Anterior cingulate cortex (tissue), 58 donors: ENCODE measurements around the gene STEAP4.

ENCODE experiments used
- DNase-seq, 58 donors: peaks; one replicate each; lab custom pipeline; 2025; lab: John Stamatoyannopoulos, UW

The STEAP4 gene

GRCh38 chr7:88314061-88314491 lies 7.4 kb upstream of the STEAP4 start:
- no peak for DNase-seq

DNA sequence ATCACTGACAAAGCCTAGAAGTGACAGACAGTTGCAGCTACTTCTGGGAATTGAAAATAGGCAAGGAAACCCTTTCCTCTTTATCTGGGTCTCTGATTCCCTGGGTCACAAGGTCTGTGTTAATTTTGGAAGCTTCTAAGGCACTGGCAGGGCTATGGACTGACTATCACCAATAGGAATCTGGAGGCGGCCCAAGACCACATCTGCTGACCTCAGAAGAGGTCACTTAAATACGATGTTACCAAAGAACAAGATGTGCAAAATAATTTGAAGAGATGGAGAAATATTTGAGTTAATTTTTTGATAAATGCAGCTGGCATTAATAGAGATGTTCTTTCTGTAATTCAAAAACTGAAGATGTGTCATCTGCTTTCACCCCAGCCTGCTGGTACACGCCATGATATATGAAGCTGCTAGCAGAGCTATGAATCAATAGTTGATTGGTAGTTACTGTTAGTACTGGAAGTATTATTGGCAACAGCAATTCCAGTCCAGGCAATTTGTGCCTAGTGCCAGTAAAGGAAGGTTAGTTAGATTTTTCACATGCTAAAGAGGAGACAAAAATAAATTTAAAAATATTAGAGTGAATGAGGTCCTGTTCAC lies 5.5 kb upstream of the STEAP4 start:
- no peak for DNase-seq

DNA sequence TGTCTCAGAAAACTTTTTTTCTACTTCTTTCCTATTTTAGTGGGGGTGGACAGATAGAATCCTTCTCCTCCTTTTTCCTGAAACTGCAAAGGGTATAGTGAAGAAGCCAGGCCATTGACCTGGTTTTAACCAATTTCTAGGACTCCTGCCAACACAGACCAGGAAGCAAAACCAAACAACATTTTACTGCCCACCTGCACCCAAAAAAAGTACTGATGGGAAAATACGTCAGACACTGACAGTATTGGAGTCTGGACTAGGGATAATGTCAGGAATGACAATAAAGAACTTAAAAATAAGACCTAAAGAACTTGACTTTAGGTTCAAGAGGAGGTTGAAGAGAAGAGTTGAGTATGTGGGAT lies 5.0 kb upstream of the STEAP4 start:
- no peak for DNase-seq

DNA sequence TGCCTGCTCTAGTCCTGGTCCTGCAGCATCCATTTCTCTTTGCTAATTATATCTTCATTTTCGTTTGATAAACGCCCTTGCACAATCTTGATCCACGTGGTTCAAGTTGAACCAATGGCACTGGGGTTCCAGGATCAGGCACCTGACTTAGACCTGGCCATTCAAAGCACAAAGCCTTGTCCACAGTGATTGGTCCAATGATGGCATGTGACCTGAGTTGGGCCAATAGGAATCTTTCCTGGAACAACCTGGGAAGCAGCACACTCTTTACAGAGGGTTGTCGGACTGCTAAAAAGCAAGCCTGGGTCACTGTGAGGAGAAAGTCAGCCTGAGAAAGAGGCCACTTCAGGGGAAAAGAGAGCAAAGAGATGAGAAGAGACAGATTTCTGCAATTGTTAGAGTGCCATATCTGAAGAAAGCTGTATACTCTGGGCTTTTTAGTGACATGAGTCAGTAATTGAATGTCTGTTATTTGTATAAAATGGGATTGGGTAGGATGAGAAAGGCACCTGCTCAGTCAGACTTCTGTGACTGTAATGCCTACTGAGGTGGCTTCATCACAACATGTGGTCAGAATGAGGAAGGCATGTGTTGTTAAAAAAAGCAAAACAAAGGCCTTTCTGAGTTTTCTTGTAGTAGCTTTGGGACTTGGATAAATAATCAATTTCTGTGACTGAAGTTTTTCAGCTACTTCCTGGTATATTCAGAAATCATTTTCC lies 4.4 kb upstream of the STEAP4 start:
- no peak for DNase-seq

- no peak for DNase-seq
Measured at GRCh38 chr7:88309819-88310218, 3.1 kb upstream of the STEAP4 start.

GRCh38 chr7:88307823-88308222 lies 1.1 kb upstream of the STEAP4 start:
- DNase-seq = no peak

DNA sequence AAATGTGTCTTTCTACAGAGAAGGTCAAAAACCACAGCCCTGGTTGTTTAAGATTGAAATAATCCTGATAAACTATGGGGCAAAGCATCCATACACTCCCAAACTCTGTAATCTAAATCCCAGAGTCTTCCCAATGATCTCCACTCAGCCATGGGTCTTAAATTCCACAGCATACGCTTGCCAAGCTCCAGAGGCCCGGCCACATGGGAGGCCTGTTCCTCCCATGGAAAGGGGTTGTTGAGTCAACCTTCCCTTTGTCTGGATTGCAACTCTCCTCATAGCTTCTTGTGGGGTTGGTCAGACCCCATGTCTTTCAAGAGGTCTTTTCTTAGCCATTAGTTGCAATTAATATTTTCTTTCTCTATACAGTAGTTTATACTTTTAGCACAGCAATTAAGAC lies 718 bp upstream of the STEAP4 start:
- no peak for DNase-seq

GRCh38 chr7:88305044-88305443 lies 1.6 kb downstream of the STEAP4 start:
- DNase-seq = no peak

DNA sequence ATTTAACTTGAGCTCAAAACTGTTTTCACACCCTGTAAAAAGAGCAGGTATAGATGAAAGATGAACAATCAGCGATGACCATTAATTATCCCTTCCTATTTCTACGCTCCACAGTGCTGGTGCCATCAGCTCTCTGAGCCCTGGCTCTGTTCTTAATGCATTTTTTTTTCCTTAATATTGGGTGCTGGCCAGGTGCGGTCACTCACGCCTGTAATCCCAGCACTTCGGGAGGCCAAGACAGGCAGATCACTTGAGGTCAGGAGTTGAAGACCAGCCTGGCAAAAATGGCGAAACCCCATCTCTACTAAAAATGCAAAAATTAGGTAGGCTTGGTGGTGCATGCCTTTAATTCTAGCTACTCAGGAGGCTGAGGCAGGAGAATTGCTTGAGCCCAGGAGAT lies 4.2 kb downstream of the STEAP4 start:
- no peak for DNase-seq

- no peak for DNase-seq
Measured at GRCh38 chr7:88301924-88302323, 4.8 kb downstream of the STEAP4 start.

DNA sequence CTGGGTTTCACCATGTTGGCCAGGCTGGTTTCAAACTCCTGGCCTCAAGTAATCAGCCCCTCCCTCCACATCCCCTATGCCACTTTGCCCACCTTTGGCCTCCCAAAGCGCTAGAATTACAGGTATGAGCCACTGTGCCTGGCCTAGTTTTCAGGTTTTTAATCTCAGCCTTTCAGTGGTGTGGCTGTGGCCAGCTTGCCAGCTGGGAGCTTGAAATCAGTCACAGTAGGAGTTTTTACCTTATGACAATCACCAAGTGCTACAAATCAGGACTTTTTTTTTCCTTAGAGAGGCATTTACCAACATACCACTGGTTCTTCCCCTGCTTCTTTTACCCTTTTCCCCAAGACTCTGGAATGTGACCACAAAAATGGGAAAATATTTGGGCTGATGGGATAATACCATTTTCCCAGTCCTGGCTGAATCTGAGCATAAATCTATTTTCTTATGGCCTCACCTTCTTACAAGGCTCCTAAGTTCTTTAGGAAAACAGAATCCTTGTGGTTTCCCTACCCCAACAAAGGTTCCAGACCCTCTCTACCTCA lies 6.2 kb downstream of the STEAP4 start:
- DNase-seq = no peak

DNA sequence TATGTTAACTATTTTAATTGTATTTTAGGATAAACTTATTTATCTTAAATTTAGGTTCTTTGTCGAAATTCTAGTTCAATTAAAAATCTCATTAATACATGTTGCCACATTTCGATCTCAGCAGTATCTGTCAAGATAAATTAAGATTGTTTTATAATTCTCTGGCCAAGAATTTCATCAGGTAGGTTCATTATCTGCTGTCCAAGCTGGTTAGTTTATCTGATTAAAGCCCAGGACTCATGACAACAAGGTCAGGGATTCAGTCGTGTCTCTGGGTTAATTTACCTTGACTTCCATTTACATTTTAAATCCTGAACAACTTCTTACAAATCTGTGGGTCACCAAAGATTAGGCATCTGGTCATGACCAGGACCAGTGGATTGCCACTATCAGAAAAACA lies 7.6 kb downstream of the STEAP4 start:
- DNase-seq = no peak

DNA sequence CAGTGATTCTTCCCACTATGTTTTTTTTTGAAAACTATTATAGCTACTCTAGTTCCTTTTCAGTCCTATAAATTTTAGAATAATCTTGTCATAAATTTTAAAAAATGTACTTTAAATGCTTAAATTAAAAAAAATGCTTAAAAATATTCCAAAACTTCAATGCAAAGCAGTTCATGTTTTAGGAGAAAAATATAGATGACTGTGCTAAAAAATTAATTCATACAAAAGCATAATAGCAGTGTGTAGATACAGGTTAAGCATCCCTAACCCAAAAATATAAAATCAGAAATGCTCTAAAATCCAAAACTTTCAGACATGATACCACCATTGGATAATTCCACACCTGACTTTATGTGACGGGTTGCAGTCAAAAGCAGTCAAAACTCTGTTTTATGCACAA lies 12.8 kb downstream of the STEAP4 start:
- DNase-seq = no peak

GRCh38 chr7:88291398-88292173 lies 15.1 kb downstream of the STEAP4 start:
- no peak for DNase-seq

DNA sequence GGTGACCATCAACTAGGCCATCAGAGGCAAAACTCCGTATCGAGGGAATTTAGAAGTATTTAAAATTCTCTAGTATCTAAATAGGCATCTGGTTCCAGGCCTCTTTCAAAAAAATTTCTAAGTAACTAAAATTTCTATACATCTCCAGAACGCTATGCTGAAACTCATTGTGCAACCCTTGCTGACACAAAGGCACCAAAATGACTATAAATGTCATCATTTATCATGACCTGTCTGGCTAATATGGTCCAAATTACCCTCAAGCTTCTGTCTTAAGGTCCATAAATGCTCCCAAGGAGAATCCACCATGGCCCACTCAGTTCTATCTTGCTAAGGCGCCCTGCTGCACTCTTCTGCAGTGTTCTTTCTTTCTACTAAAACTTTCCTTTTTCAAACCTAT lies 16.2 kb downstream of the STEAP4 start:
- DNase-seq = no peak

DNA sequence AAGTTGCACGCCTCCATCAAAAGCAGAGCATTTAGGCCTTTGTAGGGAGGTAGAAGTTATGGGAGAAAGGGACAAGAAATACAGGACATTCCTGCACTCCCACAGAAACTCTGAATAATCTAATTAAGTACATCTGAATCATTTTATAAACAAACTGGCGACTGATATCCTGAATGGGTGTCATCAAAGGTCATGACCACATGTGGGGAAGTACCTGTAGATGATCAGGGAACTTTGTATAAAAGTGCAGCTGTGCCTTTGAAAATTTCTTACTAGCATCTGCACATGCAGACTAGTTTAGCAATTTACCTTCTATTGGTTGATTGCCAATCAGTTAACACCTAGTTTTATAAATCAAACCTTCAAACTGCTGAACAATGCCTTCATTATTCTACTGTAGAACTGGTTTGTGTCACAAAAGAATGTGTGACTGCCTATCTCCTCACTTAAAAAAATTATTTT lies 17.1 kb downstream of the STEAP4 start:
- DNase-seq = no peak

DNA sequence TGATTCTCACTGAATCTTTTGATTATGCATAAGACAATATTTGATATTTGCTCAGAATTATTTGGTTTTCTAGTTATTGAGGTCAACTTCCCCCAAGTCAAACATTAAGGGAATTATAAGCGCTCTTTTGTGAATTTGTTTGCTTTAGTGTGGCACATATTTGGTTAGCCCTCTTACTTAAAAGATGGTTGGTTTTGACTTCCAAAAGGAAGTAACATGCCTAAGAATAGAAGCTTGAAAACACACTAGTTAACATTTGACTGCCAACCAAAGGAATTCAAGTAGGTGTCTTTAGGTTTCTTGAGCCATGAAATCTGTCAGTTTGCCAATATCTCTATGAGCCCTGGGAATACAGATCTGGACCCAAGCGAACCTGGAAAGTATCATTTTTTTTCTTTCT lies 24.9 kb downstream of the STEAP4 start:
- DNase-seq = no peak

DNA sequence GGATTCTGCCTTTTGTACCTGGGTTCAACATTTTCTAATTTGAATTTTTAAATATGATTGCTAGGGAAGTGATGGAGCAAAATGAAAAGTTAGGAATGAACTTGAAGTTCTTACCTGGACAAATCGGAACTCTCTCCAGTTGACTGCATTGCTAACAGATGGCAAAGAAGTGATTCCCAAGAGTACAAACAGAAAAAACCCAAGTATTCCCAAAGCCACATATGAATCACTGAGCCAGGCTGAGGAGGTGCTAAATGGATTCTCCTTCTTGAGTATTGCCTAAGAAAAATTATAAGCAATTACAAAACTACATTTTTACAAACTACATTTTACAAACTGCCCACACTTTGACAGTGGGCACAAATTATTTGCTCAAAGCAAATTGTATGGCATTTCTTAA lies 25.9 kb downstream of the STEAP4 start:
- DNase-seq = no peak

DNA sequence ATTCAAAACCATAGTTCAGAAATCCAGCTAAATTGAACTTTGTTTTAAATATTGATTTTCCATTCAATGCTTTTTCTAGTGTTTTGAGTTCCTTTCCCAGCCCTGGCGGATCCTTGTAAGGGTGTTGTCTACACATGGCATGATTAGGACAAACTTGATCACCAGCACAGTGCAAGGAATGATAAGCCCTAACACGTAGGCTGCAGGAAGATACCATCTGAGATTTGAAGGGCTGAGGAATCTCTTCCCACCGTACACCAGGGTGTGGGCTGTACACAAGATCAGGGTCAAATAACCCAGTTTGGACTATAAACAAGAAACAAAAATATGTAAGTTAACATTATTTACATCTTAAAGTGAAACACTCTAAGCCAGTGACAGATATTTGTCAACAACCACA lies 27.4 kb downstream of the STEAP4 start:
- no peak for DNase-seq

DNA sequence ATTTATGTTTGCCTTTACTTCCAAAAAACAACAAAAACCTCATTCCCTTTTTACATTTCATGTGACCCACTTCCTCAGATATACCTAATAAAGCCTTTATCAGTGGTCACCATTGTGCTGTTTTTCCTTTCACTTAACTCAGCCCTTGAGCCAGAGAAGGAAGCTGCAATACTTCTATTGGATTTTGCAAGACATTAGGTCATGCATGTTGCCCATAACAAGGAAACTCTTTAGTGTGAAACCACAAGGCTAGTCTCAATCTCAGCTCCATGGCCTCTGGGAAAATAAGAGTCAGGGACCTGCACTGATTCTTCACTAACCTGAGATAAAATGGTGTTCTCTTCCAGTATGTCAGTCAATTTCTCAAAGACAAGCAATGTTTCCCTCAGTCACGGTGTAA lies 27.8 kb downstream of the STEAP4 start:
- DNase-seq = no peak

- DNase-seq = no peak
Measured at GRCh38 chr7:88276605-88277153, 30.0 kb downstream of the STEAP4 start.
